Activated CD4-positive, alpha-beta T cell treated with anti-CD3 and anti-CD28 coated beads for 48 hours (primary cell): Measurements from ENCODE around the gene SRP19.
"Not testable (repeated sequence)": the region's sequence is repeated elsewhere in the genome, so short reads cannot be mapped to it uniquely, and the experiment has no call there.

Experiments used
- DNase-seq: peaks from one replicate; pipeline ENCODE4 v3.0.0-alpha.2; 2020

Gene SRP19

DNA sequence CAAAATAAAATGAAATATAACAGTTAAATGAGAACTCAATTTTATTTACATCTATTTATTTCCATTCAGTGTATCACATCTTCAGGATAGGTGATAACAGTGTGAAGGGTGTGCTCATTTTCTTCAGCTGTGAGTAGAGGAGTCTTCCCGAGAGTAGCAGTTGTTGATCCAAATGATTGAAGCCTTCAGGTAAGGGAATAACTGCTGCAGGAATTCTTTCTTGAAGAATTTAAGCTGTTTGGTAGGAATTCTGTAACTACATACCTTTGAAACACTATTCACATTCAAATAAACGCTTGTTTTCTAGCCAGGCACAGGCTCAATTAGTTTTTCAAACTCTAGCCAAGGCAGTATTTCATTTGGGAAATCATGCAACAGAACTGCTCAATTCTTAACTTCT is 15.3 kb downstream of the SRP19 start:
- DNase-seq, result no peak

DNA sequence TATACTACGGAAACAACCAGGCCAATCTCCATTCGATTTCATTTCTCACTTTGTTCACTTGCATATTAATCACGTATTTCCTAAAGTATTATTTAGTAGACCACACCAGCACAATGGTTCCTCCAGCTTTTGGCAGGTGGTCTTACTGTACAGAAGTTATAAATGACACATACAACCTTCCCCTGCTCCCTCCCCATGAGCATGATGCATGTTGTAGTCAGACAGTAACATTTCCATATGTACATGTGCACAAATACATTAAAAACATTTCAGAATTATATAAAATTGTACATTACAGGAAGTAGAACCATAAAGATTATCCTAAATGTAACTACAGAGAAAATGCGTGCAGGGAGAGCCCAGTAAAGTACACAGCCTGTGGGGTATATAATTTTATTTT is 17.0 kb downstream of the SRP19 start:
- no peak for DNase-seq

DNA sequence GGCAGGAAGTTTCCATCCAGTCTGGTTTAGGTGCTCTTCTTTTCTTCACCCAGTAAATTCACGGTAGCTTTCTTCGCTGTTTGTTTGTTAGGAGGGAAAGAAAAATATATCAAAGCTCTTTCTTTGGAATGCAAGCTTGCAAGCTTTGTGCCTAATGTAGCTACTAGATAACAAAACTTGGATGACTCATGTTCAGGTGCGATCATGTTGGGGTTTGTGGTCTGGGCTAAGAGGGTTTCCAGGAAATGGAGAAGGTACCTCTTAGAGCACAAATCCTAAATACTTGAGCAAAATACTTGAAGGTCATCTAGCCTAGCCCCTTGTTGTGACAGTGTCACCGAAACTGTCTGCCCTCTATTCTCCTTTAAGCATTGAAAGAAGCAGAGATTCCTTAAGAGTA is 17.7 kb downstream of the SRP19 start:
- DNase-seq, result peak; percentile 57

DNA sequence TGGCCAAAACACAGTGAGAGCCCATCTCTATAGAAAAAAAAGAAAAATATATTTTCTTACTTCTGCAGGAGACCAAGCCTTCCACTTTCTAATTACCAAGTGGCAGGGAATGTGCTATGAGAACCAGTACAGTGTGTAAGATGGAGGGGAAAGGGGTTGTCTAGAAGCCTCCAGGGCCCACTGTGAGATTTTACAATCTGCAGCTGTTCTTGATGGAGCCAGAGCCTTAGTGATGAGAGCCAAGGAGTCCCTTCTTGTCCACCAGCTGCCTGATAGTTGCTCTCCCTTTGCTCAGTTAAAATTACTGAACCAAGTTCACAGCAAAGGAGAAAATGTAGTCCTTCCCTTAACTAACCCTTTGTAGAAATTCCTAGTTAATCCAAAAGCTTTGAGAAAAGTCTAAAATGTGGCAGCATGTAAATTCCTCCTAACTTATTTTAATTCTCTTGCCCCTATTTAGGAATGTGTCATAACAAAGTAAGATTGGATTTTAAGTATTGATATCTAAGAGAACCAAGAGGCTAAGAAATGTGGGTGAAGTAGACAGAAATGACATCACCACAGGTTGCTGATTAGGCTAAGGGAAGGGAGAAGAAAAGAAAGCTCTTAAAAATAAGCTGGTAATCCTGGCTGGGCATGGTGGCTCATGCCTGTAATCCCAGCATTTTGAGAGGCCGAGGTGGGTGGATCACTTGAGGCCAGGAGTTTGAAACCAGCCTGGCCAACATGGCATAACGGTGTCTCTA is 19.3 kb downstream of the SRP19 start:
- DNase-seq, result no peak

DNA sequence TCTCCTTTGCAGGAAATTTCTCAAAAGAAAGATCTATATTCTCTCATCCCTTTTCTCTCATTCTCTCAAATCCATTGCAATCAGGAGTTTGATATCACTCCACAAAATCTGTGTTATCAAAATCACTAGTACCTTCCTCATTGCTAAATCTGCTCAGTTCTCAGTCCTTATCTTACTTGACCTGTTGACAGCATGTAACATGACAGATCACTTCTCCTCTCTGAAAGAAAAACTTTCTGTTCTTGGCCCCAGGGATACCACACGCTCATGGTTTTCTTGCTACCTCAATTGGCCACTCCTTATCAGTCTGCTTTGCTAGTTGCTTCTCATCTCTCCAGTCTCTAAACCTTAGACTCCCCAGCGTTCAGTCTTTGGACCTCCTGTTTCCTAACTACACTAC is 22.1 kb downstream of the SRP19 start:
- no peak for DNase-seq

DNA sequence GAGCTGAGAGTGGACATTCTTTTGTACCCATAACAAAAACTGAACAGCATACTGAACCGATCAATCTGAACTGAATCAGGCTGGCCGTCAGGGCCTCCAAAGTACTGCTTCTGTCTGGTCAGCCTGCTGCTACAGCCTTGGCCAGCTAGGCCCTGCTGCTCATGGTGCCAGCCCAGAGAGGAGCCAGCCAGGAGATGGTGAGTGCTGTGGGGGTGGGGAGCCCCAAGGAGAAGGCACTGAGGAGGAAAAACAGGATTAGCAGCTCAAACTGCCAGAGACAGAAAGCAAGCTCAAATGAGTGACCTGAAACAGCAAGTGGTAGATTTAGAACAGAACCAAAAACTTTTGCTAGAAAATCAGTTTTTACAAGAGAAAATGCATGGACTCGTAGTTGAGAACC is 23.9 kb downstream of the SRP19 start:
- DNase-seq, result no peak

DNA sequence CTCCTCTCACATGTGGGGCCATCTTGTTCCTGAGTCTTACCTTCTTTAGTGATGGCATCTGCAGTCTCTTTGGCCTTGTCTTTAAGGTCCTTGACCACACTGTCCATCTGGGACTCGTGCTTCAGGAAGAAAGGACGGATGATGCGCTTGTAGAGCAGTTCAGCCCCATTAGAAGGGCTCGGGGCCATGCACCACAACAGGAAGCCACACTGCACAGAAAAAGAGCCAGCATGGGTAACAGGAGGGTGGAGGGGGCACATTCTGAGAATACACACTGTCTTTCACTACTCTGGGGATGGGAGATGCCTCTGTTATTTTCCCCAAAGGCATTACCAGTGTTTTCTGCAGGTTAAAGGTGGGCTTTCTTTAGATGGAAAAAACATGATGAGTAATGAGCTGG is 25.9 kb downstream of the SRP19 start:
- DNase-seq, result no peak

DNA sequence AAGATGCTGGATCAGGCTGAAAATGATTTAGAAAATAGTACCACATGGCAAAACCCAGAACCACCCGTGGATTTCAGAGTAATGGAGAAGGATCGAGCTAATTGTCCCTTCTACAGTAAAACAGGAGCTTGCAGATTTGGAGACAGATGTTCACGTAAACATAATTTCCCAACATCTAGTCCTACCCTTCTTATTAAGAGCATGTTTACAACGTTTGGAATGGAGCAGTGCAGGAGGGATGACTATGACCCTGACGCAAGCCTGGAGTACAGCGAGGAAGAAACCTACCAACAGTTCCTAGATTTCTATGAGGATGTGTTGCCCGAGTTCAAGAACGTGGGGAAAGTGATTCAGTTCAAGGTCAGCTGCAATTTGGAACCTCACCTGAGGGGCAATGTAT is 31.0 kb downstream of the SRP19 start:
- DNase-seq, result not testable (repeated sequence)

DNA sequence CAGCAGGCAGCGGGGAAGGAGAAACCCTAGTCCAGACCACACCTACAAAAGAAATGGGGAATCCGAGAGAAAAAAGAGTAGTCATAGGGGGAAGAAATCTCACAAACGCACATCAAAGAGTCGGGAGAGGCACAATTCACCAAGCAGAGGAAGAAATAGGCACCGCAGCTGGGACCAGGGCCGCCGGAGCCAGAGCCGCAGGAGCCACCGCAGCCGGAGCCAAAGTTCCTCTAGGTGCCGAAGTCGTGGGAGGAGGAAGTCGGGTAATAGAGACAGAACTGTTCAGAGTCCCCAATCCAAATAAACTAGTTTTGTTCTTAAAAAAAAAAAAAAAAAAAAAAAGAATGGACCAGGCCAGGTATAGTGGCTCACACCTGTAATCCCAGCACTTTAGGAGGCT is 31.7 kb downstream of the SRP19 start:
- no peak for DNase-seq

DNA sequence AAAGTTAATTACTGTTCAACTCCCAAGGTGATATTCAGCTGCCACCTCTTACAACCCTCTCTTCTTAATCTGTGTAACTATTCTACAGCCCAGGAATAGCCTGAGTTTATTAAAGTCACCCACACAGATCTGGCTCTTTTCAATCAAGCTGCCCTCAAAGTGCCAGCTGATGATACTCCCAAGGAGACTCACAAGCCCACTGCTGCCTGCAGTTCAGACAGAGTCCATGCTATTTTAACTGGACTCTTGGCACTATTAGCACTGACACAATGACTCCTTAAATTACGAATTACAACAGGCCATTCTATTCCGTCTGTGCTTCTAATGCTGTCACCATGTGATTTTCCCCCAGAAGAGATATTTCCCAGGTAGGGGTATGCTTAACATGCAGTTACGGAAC is 34.6 kb downstream of the SRP19 start:
- DNase-seq, result no peak

DNA sequence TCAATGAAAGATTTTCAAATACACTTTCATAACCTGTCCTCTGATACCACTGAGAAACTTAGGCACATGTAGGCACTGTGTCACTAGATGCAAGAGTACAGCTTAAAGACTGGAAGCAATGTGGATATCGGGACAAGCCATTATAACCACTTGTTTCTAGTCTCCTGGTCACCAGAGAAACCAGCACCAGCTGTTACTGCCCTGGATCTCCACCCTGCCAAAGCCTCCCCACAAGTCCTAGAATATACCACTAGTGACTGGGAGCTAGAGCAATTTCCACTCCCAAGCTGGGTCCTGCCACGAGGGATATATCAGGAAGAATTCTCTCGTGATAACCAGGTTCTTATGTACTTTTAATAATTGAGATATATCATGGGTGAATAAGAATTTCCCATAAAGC is 41.5 kb downstream of the SRP19 start:
- DNase-seq, result no peak

DNA sequence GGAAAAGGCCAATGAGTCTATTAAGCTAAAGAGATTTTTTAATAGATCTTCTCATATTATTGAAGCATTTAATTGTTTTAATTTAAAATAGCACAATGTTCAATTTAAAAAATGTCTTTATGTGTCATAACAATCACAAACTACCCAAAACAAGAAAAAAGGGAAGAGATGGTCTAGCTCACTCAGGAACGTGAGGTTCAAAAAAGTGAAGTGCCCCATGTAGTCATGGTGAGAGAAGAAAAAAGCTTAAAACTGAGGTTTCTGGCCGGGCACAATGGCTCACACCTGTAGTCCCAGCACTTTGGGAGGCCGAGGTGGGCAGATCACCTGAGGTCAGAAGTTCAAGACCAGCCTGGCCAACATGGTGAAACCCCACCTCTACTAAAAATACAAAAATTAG is 43.9 kb downstream of the SRP19 start:
- DNase-seq, result not testable (repeated sequence)

DNA sequence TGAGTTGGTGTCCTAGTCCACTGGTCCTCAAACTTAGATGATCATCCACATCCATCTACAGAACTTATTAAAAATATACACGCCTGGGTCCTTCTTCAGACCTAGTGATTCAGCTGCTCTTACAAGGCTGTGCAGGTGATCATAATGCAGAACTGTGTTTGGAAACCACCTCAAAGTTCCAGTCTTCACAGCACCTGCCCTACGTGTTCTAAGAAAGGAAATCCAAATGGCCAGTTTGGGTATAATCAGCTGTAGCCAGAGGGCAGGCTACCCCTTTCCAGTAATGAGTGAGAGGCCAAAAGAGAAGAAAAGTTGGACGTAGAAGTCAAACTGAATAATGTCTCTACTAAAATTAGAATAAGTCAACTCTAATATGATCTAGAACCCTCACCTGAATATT is 45.5 kb downstream of the SRP19 start:
- DNase-seq, result no peak

DNA sequence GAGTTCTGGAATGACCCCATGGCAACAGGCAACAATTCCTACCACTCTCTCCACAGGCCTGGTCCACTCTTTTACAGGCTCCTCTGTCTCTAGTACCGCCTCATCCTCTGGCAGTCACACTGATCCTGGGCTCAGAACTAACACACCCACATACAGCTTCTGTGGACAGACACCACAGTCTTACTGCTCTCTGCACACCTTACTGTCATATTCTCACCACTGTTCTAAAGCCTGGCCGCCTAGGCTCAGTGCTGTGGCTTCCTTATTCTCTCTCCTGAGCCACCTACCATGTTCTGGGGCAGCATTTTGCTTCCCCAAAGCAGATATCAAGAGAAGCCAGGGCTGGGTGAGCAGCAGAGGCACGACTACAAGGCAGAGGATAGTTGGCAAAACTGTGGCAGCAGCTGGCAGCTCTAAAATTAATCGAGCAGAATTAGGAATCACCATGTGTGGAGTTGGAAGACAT is 46.1 kb downstream of the SRP19 start:
- no peak for DNase-seq

DNA sequence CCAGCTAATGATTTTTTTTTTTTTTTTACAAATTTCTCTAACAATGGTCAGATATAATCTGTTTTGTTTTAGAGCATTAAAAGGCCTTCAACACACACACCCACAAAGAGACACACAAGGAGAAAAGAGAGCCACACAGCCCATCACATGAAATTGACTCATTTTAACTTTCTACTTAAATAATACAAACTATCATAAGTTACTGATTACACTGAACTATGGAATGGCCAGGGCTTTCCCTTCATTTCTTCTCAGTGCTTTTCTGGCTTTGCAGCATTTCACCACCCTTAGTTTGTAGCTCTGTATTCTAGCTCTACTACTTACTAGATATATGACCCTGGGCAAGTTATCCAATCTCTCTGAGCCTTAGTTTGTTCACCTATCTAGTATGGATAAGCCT is 47.8 kb downstream of the SRP19 start:
- DNase-seq, result no peak

DNA sequence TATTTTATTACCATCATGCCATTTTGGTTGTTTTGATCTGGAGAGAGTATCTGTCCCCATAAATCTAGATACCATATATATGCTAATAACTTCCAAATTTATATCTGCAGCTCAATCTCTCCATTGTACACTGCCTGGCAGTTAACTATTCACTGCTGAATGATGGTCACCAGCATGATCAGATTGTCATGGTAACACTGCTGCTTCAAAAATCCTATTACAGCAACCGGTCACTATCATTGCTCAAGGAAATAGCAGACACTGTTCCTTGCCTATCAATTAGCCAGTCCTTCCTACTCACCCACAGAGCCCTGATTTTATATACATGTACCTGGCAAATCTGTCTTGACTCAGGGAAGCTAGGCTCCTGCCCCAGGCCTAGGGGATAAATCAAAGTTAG is 49.4 kb downstream of the SRP19 start:
- no peak for DNase-seq

DNA sequence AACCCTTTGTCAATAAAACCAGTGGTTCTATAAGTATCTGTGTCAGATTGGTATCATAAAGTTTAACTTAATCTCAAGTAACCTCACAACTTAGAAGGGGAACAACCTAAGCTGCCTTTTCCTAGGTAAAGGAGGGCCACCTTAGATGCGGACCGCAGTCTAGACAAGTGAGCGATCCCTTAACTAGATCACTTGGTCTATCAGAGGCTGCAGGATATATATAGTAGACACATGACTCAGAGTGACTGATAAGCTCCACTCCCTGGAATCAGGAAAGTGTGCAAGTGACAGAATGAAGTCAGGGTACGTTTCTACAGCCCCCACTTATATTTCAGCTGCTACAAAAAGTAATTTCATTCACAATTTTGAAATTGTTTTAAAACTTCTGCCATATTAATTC is 53.5 kb downstream of the SRP19 start:
- DNase-seq, result no peak

DNA sequence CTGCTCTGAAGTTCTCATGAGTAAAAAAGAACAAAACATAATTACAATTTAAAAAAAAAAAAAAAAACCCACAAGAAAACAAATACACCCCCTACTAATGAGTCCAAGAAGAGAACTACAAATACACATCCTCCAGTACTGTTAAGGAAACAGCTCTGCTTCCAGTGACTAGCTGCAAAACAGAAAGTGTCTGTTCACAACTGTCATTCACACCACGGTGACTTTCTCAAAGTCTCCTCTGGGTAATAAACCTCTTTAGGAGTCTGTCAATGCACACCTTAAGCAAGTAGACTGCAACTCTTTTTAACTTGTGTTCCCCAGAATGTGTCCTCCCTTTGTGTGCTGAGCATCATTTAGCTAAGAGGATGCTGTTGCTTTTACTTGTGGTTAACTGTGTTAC is 54.7 kb downstream of the SRP19 start:
- no peak for DNase-seq

DNA sequence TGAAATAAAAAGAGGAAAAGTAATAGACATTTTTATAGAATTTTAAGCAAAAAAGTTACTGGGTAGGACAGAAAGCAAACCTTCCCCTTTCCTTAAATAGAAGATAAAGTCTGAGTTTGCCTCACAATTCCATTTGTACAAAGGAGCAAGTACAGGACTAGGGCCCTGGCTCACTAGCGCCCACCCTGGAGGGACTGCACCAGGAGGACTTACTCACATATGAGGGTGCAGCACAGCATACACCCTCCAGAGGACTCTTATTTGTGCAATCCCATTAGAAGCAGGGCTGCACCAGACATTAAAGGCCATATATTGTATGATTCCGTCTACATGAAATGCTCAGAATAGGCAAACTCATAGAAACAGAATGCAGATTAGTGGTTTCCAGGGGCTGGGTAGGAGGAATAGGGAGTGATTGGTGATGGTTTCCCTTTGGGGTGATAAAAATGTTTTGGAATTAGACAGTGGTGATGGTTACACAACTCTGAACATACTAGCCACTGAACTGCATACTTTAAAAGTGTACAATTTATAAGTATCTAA is 56.4 kb downstream of the SRP19 start:
- DNase-seq, result peak; percentile 54

DNA sequence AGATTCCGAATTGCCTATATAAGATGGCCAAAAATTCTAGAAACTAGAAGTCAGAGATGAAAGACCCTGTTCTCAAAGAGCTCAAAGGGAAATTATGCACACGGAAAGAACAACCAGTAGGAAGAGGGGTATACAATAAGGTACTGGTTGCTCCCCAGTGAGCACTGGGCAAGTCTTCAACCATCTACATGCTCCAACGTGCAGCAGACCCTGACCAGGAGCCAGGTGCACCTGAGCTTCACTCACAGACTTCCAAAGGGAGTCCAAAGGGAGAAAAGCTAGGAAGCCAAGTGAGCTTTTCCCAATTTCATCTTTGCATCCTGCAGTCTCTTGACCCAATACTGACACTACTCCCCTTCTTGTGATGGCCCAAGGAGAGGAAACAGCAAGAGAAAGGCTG is 57.0 kb downstream of the SRP19 start:
- DNase-seq, result no peak

DNA sequence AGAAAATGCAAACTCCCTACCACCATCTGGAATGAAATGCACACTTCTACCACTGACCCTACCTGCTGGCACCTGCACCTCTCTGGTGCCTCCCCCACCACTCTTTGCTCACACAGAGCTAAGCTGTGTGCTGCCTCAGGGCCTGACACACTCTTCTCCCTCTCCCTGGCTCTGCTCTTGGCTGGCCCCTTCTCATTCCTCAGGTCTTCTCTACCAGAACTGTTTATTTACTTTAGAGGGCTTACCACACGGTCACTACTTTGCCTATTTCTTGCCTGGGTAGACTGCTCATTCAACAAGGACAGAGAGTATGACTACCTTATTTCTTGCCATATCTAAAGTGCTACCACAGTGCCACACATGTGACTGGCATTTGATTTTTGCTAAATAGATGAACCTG is 57.6 kb downstream of the SRP19 start:
- no peak for DNase-seq
